ENCODE measurements around the gene RPL29. TPM values are rescaled to one million over a fixed set of nuclear protein-coding genes. Genes with fewer than 3 reads are reported as not detected.
A peak's percentile ranks its signal among the peaks of the same experiment; 100 is the strongest.

Gene RPL29
- total RNA-seq, 1 donor from 2014 or later, result 925 TPM

DNA sequence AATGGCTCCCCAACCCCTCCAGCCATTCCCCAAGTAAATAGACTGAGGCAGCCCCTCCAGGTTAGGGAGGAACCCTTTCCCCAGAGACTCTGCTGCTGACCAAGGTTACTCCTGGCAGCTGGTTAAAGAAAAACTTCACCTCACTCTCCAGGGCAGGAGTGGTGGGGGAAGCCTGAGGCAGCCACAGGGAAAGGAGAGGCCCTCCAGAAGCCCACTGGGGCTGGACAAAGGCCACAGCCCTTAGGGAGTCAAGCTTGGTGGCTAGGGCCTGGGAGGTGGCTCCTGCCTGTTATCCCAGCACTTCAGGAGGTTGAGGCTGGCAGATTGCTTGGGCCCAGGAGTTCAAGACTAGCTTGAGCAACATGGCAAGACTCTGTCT, 11.4 kb downstream of the RPL29 start:
- Mint-ChIP-seq H3K4me3 (ENCODE audit: unreplicated experiment) (no peak overlapping the region), H3K4me1 (ENCODE audit: unreplicated experiment) (peaks cover 14% of the 10 kb centered on the region), H3K27me3 (ENCODE audit: unreplicated experiment) (peaks cover 7% of the 10 kb centered on the region), H3K27ac (ENCODE audit: unreplicated experiment) (no peak overlapping the region), H3K36me3 (ENCODE audit: low read depth, unreplicated experiment) (no peaks in the 10 kb centered on the region), H3K9me3 (ENCODE audit: unreplicated experiment) (no peaks in the 10 kb centered on the region)
- TF ChIP-seq, protein P1, sequence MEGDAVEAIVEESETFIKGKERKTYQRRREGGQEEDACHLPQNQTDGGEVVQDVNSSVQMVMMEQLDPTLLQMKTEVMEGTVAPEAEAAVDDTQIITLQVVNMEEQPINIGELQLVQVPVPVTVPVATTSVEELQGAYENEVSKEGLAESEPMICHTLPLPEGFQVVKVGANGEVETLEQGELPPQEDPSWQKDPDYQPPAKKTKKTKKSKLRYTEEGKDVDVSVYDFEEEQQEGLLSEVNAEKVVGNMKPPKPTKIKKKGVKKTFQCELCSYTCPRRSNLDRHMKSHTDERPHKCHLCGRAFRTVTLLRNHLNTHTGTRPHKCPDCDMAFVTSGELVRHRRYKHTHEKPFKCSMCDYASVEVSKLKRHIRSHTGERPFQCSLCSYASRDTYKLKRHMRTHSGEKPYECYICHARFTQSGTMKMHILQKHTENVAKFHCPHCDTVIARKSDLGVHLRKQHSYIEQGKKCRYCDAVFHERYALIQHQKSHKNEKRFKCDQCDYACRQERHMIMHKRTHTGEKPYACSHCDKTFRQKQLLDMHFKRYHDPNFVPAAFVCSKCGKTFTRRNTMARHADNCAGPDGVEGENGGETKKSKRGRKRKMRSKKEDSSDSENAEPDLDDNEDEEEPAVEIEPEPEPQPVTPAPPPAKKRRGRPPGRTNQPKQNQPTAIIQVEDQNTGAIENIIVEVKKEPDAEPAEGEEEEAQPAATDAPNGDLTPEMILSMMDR (IDR thresholded peaks at IDR 0.05; ENCODE audit: unreplicated experiment), result no peak
- DNase-seq (ENCODE audit: low spot score), result no peak

DNA sequence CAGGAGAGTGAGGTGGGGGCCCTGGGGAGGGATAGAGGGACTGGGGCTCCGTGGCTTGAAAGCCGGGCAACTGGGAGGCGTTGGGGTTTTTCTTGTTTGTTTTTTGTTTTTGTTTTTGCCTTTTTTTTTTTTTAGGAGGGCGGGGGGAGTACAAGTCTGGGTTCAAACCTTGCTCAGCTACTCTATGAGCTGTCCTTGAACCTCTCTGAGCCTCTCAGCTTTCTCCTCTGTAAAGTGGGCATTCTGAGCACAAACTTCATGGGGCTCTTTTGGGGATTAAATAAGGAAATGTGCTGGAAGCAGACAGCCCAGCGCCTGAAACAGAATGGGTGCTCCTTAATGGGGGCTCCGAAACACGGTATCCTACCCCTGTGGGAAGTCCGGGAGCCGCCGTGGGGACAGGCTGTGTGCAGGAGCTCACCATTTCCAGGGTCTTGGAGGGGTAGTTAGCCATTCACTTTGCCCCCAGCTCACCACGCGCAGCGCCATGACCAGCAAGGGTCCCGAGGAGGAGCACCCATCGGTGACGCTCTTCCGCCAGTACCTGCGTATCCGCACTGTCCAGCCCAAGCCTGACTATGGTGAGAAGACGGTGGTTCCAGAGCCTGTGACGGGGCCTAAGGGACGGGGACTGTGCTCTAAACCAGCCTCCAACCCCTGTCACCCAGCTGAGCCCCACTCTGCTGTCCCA, 12.0 kb downstream of the RPL29 start:
- peak overlapping the region; percentile 73 for H3K4me3 Mint-ChIP-seq (ENCODE audit: unreplicated experiment)
- peaks cover 6% of the 10 kb centered on the region for H3K27me3 Mint-ChIP-seq (ENCODE audit: unreplicated experiment)
- no peaks in the 10 kb centered on the region for H3K9me3 Mint-ChIP-seq (ENCODE audit: unreplicated experiment)
- no peaks in the 10 kb centered on the region for H3K36me3 Mint-ChIP-seq (ENCODE audit: low read depth, unreplicated experiment)
- TF ChIP-seq, protein P1 (IDR thresholded peaks at IDR 0.05; ENCODE audit: unreplicated experiment), result no peak
- H3K4me1 Mint-ChIP-seq (ENCODE audit: unreplicated experiment), result peaks cover 9% of the 10 kb centered on the region
- no peak for DNase-seq (ENCODE audit: low spot score)
- peak overlapping the region; percentile 74 for H3K27ac Mint-ChIP-seq (ENCODE audit: unreplicated experiment)

DNA sequence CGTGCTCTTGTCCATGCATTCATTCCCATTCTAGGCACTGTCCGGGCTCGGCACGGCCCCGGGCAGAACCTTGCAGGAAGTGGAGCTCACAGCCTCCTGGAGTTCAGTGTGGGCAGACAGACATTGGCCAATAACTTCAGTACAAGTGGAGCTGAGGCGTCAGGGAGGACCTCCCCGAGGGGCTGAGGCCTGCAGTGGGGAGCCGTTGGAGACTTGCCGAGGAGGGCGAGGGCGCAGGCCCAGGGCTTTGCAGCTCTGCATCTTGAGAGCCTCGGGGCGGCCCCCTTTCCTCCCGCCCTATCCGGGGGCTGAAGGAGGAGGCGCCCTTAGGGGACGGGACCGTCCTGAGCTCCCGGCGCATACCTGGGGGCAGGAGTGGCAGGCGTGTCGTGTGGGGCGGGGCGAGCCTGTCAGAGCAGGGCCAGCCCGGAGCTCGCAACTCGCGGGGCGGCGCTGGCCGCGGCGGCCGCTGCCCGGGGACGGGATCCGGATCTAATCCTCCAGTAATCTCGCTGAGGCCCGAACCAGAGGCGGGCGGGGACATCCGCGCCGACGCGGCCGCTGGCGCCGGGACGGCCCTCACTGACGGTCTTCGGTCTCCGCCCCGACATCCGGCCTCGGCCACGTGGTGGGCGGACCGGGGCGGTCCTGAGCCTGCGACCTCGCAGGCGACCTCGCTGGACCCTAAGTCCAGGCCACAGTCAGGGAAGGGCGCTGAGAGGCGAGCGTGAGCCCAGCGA, 12.7 kb downstream of the RPL29 start, which contains the start of gene ACY1:
Gene ACY1 (plus strand): TSS at position 698 of the 740 bp plus-strand sequence. CDS start 530 bp downstream, outside the sequence.
- DNase-seq (ENCODE audit: low spot score), result peak; percentile 83
- peak within 1 kb of the TSS; percentile 90 for H3K4me3 Mint-ChIP-seq (ENCODE audit: unreplicated experiment)
- no peaks in the 10 kb centered on the region for H3K36me3 Mint-ChIP-seq (ENCODE audit: low read depth, unreplicated experiment)
- H3K9me3 Mint-ChIP-seq (ENCODE audit: unreplicated experiment), result no peaks in the 10 kb centered on the region
- TF ChIP-seq, protein P1 (IDR thresholded peaks at IDR 0.05; ENCODE audit: unreplicated experiment), result peak; percentile 32
- H3K27ac Mint-ChIP-seq (ENCODE audit: unreplicated experiment), result peak within 1 kb of the TSS; percentile 74
- H3K4me1 Mint-ChIP-seq (ENCODE audit: unreplicated experiment), result peaks cover 7% of the 10 kb centered on the region
- peaks cover 4% of the 10 kb centered on the region for H3K27me3 Mint-ChIP-seq (ENCODE audit: unreplicated experiment)

DNA sequence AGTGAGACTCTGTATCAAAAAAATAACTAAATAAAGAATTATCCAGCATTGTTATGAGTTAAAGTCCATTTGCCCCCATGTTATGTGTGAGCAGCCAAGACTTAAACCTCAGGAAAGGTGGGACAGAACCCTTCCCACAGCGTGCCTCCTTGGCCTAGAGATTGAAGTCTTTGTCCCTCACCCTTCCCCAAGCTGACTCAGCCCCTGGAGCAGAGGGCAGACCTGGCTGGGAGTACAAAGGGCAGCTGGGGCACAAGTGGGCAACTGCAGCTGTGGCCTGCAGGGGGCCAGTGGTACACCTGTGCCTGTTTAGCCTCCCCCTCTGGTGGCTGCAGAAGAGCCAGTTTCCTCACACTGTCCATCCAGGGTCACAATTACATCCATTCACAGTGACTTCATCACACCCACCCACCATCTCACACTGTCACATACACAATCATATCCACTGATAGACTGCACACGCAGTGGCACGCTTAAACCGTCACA, 13.3 kb downstream of the RPL29 start:
- Mint-ChIP-seq H3K4me3 (ENCODE audit: unreplicated experiment) (peak overlapping the region; percentile 90), H3K9me3 (ENCODE audit: unreplicated experiment) (no peaks in the 10 kb centered on the region), H3K27me3 (ENCODE audit: unreplicated experiment) (peaks cover 4% of the 10 kb centered on the region), H3K27ac (ENCODE audit: unreplicated experiment) (peak overlapping the region; percentile 15), H3K4me1 (ENCODE audit: unreplicated experiment) (peaks cover 7% of the 10 kb centered on the region), H3K36me3 (ENCODE audit: low read depth, unreplicated experiment) (no peaks in the 10 kb centered on the region)
- TF ChIP-seq, protein P1 (IDR thresholded peaks at IDR 0.05; ENCODE audit: unreplicated experiment), result peak; percentile 68
- peak; percentile 54 for DNase-seq (ENCODE audit: low spot score)

DNA sequence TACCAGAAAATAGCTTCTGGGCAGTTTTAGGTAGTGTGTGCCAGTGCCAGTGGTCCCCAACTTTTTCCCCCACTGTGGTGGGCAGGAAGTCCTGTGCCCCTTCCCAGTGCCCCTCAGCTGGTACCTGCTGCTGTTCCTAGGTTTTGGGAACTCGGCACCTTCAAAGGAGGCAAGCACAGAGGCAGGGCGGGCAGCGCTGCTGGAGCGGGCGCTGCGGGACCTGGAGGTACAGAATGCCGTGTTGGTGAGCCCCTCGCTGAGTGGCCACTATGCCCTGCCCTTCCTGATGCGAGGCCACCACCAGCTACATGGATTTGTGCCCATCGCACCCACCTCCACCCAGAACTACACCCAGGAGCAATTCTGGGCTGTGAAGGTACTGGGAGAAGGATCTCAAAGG, 15.4 kb downstream of the RPL29 start:
- TF ChIP-seq, protein P1 (IDR thresholded peaks at IDR 0.05; ENCODE audit: unreplicated experiment), result no peak
- peaks cover 20% of the 10 kb centered on the region for H3K4me1 Mint-ChIP-seq (ENCODE audit: unreplicated experiment)
- no peak for DNase-seq (ENCODE audit: low spot score)
- peaks cover 7% of the 10 kb centered on the region for H3K27me3 Mint-ChIP-seq (ENCODE audit: unreplicated experiment)
- H3K36me3 Mint-ChIP-seq (ENCODE audit: low read depth, unreplicated experiment), result no peaks in the 10 kb centered on the region
- H3K27ac Mint-ChIP-seq (ENCODE audit: unreplicated experiment), result no peak overlapping the region
- no peak overlapping the region for H3K4me3 Mint-ChIP-seq (ENCODE audit: unreplicated experiment)
- H3K9me3 Mint-ChIP-seq (ENCODE audit: unreplicated experiment), result no peaks in the 10 kb centered on the region
